Measurements from ENCODE around the gene ARRB2. TPM values are rescaled to one million over a fixed set of nuclear protein-coding genes. Genes with fewer than 3 reads are reported as not detected.

ARRB2 gene
- total and polyA plus RNA-seq, 2 of the 13 experiments (the other 11 are each of a cell fraction or from before 2014, with no cell fraction given), result 21.5 to 49.2 TPM

GRCh38 chr17:4728124-4728523 lies 17.7 kb downstream of the ARRB2 start (continued):
- no peak for TF ChIP-seq PHF8 (CRISPR knock-in tag; IDR thresholded peaks at IDR 0.05)
- no peak for TF ChIP-seq ZNF749 (CRISPR knock-in tag; IDR thresholded peaks at IDR 0.05; ENCODE audit: borderline replicate concordance)
- TF ChIP-seq HMG20B (CRISPR knock-in tag; conservative IDR thresholded peaks at IDR 0.05), result no peak
- no peak for TF ChIP-seq ZNF205 (CRISPR knock-in tag; IDR thresholded peaks at IDR 0.05)

- Histone ChIP-seq H2AFZ (ENCODE audit: low read length) (no peak overlapping the region), H4K20me1 (ENCODE audit: insufficient read depth, low read length) (no peaks in the 10 kb centered on the region), H3K27me3 (ENCODE audit: control insufficient read depth in 1 of 2, insufficient read depth in 2 of 2, low read length in 2 of 2) (no peaks in the 10 kb centered on the region; a peak in 1 of 5 replicates), H3K79me2 (ENCODE audit: insufficient read depth, low read length) (peaks cover 6% of the 10 kb centered on the region), H3K4me1 (ENCODE audit: insufficient read depth, low read length) (peaks cover 71% of the 10 kb centered on the region), H3K4me3 (replicated peaks in 1 of 3; ENCODE audit: insufficient read depth in 1 of 3, low read depth in 2 of 3, low read length in 3 of 3) (no peak overlapping the region), H3K27ac (ENCODE audit: extremely low read length, insufficient read depth, low read length) (peak overlapping the region; percentile 10), H3K36me3 (replicated peaks in 1 of 2; ENCODE audit: control insufficient read depth in 1 of 2, insufficient read depth in 2 of 2, low read length in 2 of 2) (no peaks in the 10 kb centered on the region; a peak in 2 of 5 replicates), H3K9ac (ENCODE audit: insufficient read depth, low read depth, low read length) (no peak overlapping the region), H3K9me3 (ENCODE audit: low read length) (no peaks in the 10 kb centered on the region), H3K4me2 (ENCODE audit: low read depth, low read length) (peak overlapping the region; percentile 26; the same call in 1 of the 2 replicates)
- peak; percentile 37 for DNase-seq (ENCODE audit: low spot score)
- ChIA-PET POLR2A (interaction anchor here (0.7 to 5.1 kb wide), 9 partner anchors 11 to 73 kb away, joined by 3 to 110 read pairs (median 23); partner anchors contain the start of genes ARRB2, GLTPD2, PLD2 and PSMB6), CTCF (ENCODE audit: low intra/inter-chr PET ratio, low total read pairs) (interaction anchor here (1.3 to 3.5 kb wide), 3 partner anchors 56 to 155 kb away, joined by 5 to 51 read pairs (median 8); partner anchors contain the start of gene GLTPD2)
- peak; percentile 7; the same call in 2 of the 3 replicates for ATAC-seq
- WGBS (ENCODE audit: low lambda C conversion rate), result 76% methylated on average over 6 of the region's 6 CpGs
- FAIRE-seq, result no peak
- in situ Hi-C loops (cut with HindIII; ENCODE audit: extremely low pct_ligation_motif_present, low pct_unique_long_range_greater_than_20kb) (loop anchor here (5.0 to 10.0 kb wide), 2 partner anchors 52 to 149 kb away; partner anchors contain the start of genes GLTPD2 and VMO1), intact Hi-C loops (cut with micrococcal nuclease; ENCODE audit: unreplicated experiment) (loop anchor here (5.0 kb wide), 1 partner anchor 39 kb away; the partner anchor contains the start of gene TM4SF5)
- BruUV-seq (replicated peaks), result no TSS peak
- TF ChIP-seq HIC2 (CRISPR knock-in tag; IDR thresholded peaks at IDR 0.05; ENCODE audit: low read depth) (peak; percentile 69; the same call in 1 of the 2 replicates), STAG1 (CRISPR knock-in tag; IDR thresholded peaks at IDR 0.05) (peak; percentile 72), POLR2A (IDR thresholded peaks at IDR 0.05; ENCODE audit: insufficient read depth in 1 of 2, low read depth in 2 of 2, low read length in 2 of 2) (0 out of 4 replicates have a peak, but pooled peaks of 1 of the 2 experiments have one; percentile 12), MTERF4 (CRISPR knock-in tag; IDR thresholded peaks at IDR 0.05) (0 out of 2 replicates have a peak, but pooled peaks have one; percentile 41), ZNF549 (CRISPR knock-in tag; IDR thresholded peaks at IDR 0.05) (no peak), ETS1 (CRISPR knock-in tag; IDR thresholded peaks at IDR 0.05) (no peak), ZNF691 (CRISPR knock-in tag; IDR thresholded peaks at IDR 0.05; ENCODE audit: borderline replicate concordance, low read depth) (0 out of 2 replicates have a peak, but pooled peaks have one; percentile 49), SMC3 (IDR thresholded peaks at IDR 0.05; ENCODE audit: low read length) (peak; percentile 68), ZNF687 (CRISPR knock-in tag; IDR thresholded peaks at IDR 0.05) (peak; percentile 56; the same call in 1 of the 2 replicates)
Observed at GRCh38 chr17:4733073-4733531, 22.7 kb downstream of the ARRB2 start.

Measured in HepG2 (cell line).